Measurements from ENCODE around the gene DOCK8. TPM values are rescaled to one million over a fixed set of nuclear protein-coding genes. Genes with fewer than 3 reads are reported as not detected.

DOCK8 gene
- polyA plus RNA-seq, 2 of the 4 experiments (the other 2 are of a cell fraction): 0.27 to 0.68 TPM

DNA sequence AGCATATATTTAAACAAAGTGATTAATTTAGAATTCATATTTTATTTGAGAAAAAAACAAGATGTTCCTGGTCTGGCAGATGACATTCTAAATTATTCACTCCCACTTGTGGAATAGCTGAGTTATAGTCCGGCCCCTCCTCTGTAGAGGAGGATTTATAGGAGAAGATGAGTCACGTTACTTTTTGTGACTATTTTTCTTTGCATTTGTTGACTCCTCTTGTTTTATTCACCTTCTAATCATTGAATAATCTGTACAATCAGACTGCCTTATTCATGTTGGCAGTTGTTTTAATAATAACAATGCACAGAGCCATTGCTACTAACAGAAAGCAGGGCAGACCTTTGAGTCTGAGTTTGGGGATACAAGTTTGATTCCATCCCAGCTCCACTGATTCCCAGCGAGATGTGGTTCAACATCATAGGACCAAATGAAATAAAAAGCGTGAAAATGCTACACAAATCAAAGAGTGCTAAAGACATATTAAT, 23.2 kb downstream of the DOCK8 start:
- WGBS (ENCODE audit: missing lambda C conversion rate): 18% methylated on average over 4 of the region's 4 CpGs

GRCh38 chr9:242461-243080, 27.9 kb downstream of the DOCK8 start:
- no peaks in the 10 kb centered on the region for H3K9me3 ChIP-seq
- ATAC-seq: no peak
- ChIA-PET POLR2A (no interaction called here), CTCF (no interaction called here)
- DNase-seq (ENCODE audit: low read depth in 1 of 2, low spot score in 1 of 2): no peak
- H3K27ac ChIP-seq: no peak overlapping the region
- H3K4me3 ChIP-seq: no peak overlapping the region
- no peak overlapping the region for H3K4me2 ChIP-seq
- TF ChIP-seq NPAS2 (CRISPR knock-in tag; IDR thresholded peaks at IDR 0.05; ENCODE audit: borderline replicate concordance) (no peak), ATOH8 (CRISPR knock-in tag; IDR thresholded peaks at IDR 0.05; ENCODE audit: low read depth) (no peak), HOXA7 (CRISPR knock-in tag; IDR thresholded peaks at IDR 0.05) (no peak), CBX2 (IDR thresholded peaks at IDR 0.05; ENCODE audit: borderline replicate concordance, low read depth) (no peak), MAZ (IDR thresholded peaks at IDR 0.05; ENCODE audit: borderline replicate concordance, low read depth, low read length) (no peak), TP53 (CRISPR knock-in tag; IDR thresholded peaks at IDR 0.05) (no peak), MAFK (IDR thresholded peaks at IDR 0.05; ENCODE audit: partially characterized antibody) (no peak), RCOR1 (IDR thresholded peaks at IDR 0.05; ENCODE audit: low read depth, low read length) (no peak), SREBF2 (IDR thresholded peaks at IDR 0.05) (no peak), GATA3 (IDR thresholded peaks at IDR 0.05; ENCODE audit: borderline replicate concordance) (no peak), RAD21 (conservative IDR thresholded peaks at IDR 0.05 in 1 of 2, IDR thresholded peaks at IDR 0.05 in 1 of 2) (no peak), PHF8 (IDR thresholded peaks at IDR 0.05; ENCODE audit: borderline replicate concordance, low read depth) (no peak), RNF2 (IDR thresholded peaks at IDR 0.05; ENCODE audit: borderline replicate concordance, low read depth) (no peak), FOSB (CRISPR knock-in tag; IDR thresholded peaks at IDR 0.05) (no peak), RARB (CRISPR knock-in tag; IDR thresholded peaks at IDR 0.05) (no peak), REST (IDR thresholded peaks at IDR 0.05) (no peak), PBX3 (IDR thresholded peaks at IDR 0.05) (no peak), EP300 (IDR thresholded peaks at IDR 0.05) (no peak), HES2 (IDR thresholded peaks at IDR 0.05) (no peak)
- TF ChIP-seq, protein P1, sequence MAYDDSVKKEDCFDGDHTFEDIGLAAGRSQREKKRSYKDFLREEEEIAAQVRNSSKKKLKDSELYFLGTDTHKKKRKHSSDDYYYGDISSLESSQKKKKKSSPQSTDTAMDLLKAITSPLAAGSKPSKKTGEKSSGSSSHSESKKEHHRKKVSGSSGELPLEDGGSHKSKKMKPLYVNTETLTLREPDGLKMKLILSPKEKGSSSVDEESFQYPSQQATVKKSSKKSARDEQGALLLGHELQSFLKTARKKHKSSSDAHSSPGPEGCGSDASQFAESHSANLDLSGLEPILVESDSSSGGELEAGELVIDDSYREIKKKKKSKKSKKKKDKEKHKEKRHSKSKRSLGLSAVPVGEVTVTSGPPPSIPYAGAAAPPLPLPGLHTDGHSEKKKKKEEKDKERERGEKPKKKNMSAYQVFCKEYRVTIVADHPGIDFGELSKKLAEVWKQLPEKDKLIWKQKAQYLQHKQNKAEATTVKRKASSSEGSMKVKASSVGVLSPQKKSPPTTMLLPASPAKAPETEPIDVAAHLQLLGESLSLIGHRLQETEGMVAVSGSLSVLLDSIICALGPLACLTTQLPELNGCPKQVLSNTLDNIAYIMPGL (CRISPR knock-in tag; IDR thresholded peaks at IDR 0.05; ENCODE audit: borderline replicate concordance): no peak
- 24% methylated on average over 5 of the region's 5 CpGs for WGBS (ENCODE audit: missing lambda C conversion rate)
- FAIRE-seq: no peak
- H3K4me1 ChIP-seq: no peaks in the 10 kb centered on the region

More for the DNA sequence above, 23.2 kb downstream of the DOCK8 start:
- no peak overlapping the region for H3K4me2 ChIP-seq
- no peak for FAIRE-seq
- CTCF ChIA-PET: interaction anchor here (1.2 kb wide), 1 partner anchor 9 kb away, joined by 3 read pairs; no protein-coding TSS in a partner anchor
- H3K4me3 ChIP-seq: no peak overlapping the region
- TF ChIP-seq PHF8 (IDR thresholded peaks at IDR 0.05; ENCODE audit: borderline replicate concordance, low read depth): no peak
- no peak for TF ChIP-seq RAD21 (conservative IDR thresholded peaks at IDR 0.05 in 1 of 2, IDR thresholded peaks at IDR 0.05 in 1 of 2)
- TF ChIP-seq RARB (CRISPR knock-in tag; IDR thresholded peaks at IDR 0.05): no peak
- TF ChIP-seq, protein P2, sequence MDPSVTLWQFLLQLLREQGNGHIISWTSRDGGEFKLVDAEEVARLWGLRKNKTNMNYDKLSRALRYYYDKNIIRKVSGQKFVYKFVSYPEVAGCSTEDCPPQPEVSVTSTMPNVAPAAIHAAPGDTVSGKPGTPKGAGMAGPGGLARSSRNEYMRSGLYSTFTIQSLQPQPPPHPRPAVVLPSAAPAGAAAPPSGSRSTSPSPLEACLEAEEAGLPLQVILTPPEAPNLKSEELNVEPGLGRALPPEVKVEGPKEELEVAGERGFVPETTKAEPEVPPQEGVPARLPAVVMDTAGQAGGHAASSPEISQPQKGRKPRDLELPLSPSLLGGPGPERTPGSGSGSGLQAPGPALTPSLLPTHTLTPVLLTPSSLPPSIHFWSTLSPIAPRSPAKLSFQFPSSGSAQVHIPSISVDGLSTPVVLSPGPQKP (IDR thresholded peaks at IDR 0.05; ENCODE audit: low read depth, low read length): no peak
- TF ChIP-seq TFCP2L1 (CRISPR knock-in tag; IDR thresholded peaks at IDR 0.05): no peak
- no peak for TF ChIP-seq EP300 (IDR thresholded peaks at IDR 0.05)
- no peak for TF ChIP-seq ZNF302 (CRISPR knock-in tag; IDR thresholded peaks at IDR 0.05)
- no peak for TF ChIP-seq JUN (IDR thresholded peaks at IDR 0.05)
- TF ChIP-seq JUNB (IDR thresholded peaks at IDR 0.05): no peak
- no peak for TF ChIP-seq MAZ (IDR thresholded peaks at IDR 0.05; ENCODE audit: borderline replicate concordance, low read depth, low read length)
- no peak for TF ChIP-seq HEYL (CRISPR knock-in tag; IDR thresholded peaks at IDR 0.05)
- TF ChIP-seq, protein P3, sequence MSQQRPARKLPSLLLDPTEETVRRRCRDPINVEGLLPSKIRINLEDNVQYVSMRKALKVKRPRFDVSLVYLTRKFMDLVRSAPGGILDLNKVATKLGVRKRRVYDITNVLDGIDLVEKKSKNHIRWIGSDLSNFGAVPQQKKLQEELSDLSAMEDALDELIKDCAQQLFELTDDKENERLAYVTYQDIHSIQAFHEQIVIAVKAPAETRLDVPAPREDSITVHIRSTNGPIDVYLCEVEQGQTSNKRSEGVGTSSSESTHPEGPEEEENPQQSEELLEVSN (IDR thresholded peaks at IDR 0.05; ENCODE audit: borderline replicate concordance, low read depth): no peak
- TF ChIP-seq SREBF2 (IDR thresholded peaks at IDR 0.05): no peak
- no peaks in the 10 kb centered on the region for H3K9me3 ChIP-seq
- H3K27ac ChIP-seq: no peak overlapping the region
- ATAC-seq: no peak
- no peak for DNase-seq (ENCODE audit: low read depth in 1 of 2, low spot score in 1 of 2)
- H3K4me1 ChIP-seq: no peaks in the 10 kb centered on the region
- POLR2A ChIA-PET: no interaction called here
